CD14-positive monocyte (primary cell): ENCODE data around the gene SRC. TPM values are rescaled to one million over a fixed set of nuclear protein-coding genes. Genes with fewer than 3 reads are reported as not detected.

Experiments
- DNase-seq, 3 donors: peaks; one replicate each; pipeline ENCODE4 v3.0.0-alpha.2; 2011 to 2022
- H2AFZ ChIP-seq: 2 replicates; pipeline ENCODE4 v1.6.0; 2012; ENCODE audit warnings: mild to moderate bottlenecking, low read depth, low read length, inconsistent platforms; ENCODE audit not compliant: insufficient read depth, poor library complexity, severe bottlenecking
- H3K27ac ChIP-seq, 2 donors: 1 replicate in 1 of 2; 2 replicates in 1 of 2; pipeline ENCODE4 v1.5.1; 2012 to 2013; ENCODE audit warnings: low read length in 2 of 2, control low read depth in 1 of 2, inconsistent platforms in 1 of 2, low read depth in 1 of 2, mild to moderate bottlenecking in 1 of 2
- H3K27me3 ChIP-seq, 2 donors: one replicate each; pipeline versions ENCODE4 v1.6.0 to v1.6.1; 2011 to 2013; ENCODE audit warnings: low read length in 2 of 2; ENCODE audit not compliant: control insufficient read depth in 2 of 2, insufficient read depth in 2 of 2
- H3K36me3 ChIP-seq, 2 donors: replicated peaks in 1 of 2; 1 replicate in 1 of 2; 2 replicates in 1 of 2; pipeline versions ENCODE4 v1.5.1 to v1.6.1; 2012 to 2013; ENCODE audit warnings: low read length in 2 of 2, control low read depth in 1 of 2, inconsistent platforms in 1 of 2, mild to moderate bottlenecking in 1 of 2; ENCODE audit not compliant: insufficient read depth in 2 of 2, control insufficient read depth in 1 of 2
- H3K4me1 ChIP-seq, 2 donors: 1 replicate in 1 of 2; 2 replicates in 1 of 2; pipeline versions ENCODE4 v1.5.1 to v1.6.1; 2012 to 2013; ENCODE audit warnings: low read length in 2 of 2, control low read depth in 1 of 2, inconsistent platforms in 1 of 2, mild to moderate bottlenecking in 1 of 2, moderate library complexity in 1 of 2; ENCODE audit not compliant: insufficient read depth in 2 of 2, control insufficient read depth in 1 of 2
- H3K4me2 ChIP-seq: replicated peaks from 2 replicates; pipeline ENCODE3; 2012; ENCODE audit warnings: low read length, moderate library complexity, mild to moderate bottlenecking; ENCODE audit not compliant: poor library complexity, severe bottlenecking; ENCODE audit errors: extremely low read depth
- H3K4me3 ChIP-seq, 3 experiments: fragments of 200-600 bp in 1 of 3; sonication (generic) in 1 of 3; replicated peaks in 1 of 3; 1 replicate in 2 of 3; 2 replicates in 1 of 3; pipeline ENCODE4 v1.5.1; 2011 to 2013; ENCODE audit warnings: low read length in 3 of 3, mild to moderate bottlenecking in 3 of 3, control low read depth in 2 of 3, low read depth in 2 of 3, inconsistent platforms in 1 of 3, moderate library complexity in 1 of 3
- H3K79me2 ChIP-seq: 2 replicates; pipeline ENCODE4 v1.6.0; 2012; ENCODE audit warnings: mild to moderate bottlenecking, control low read depth, inconsistent platforms, low read length, moderate library complexity; ENCODE audit not compliant: insufficient read depth
- H3K9ac ChIP-seq: 2 replicates; pipeline ENCODE4 v1.6.0; 2017; ENCODE audit warnings: low read length, mild to moderate bottlenecking; ENCODE audit not compliant: insufficient read depth, poor library complexity, severe bottlenecking
- H3K9me3 ChIP-seq, 2 donors: replicated peaks in 1 of 2; 1 replicate in 1 of 2; 2 replicates in 1 of 2; pipeline versions ENCODE4 v1.5.1 to v1.6.1; 2012 to 2013; ENCODE audit warnings: low read length in 2 of 2, control low read depth in 1 of 2; ENCODE audit not compliant: control insufficient read depth in 1 of 2, insufficient read depth in 1 of 2
- H4K20me1 ChIP-seq: 2 replicates; pipeline ENCODE4 v1.6.0; 2012; ENCODE audit warnings: mild to moderate bottlenecking, low read length, control low read depth, moderate library complexity; ENCODE audit not compliant: insufficient read depth
- H3K27ac Mint-ChIP-seq, 7 donors: one replicate each; pipeline ENCODE4 v1.8.0; 2020; ENCODE audit warnings: mild to moderate bottlenecking in 7 of 7, mixed read lengths in 7 of 7, moderate library complexity in 6 of 7, inconsistent platforms in 2 of 7
- H3K27me3 Mint-ChIP-seq, 3 donors: one replicate each; pipeline ENCODE4 v1.8.0; 2021 to 2022; ENCODE audit warnings: low read depth in 3 of 3, mild to moderate bottlenecking in 3 of 3, mixed read lengths in 3 of 3, moderate library complexity in 3 of 3, inconsistent platforms in 1 of 3
- H3K36me3 Mint-ChIP-seq, 2 donors: one replicate each; pipeline ENCODE4 v1.8.0; 2020; ENCODE audit warnings: mixed read lengths in 2 of 2, inconsistent platforms in 1 of 2, mild to moderate bottlenecking in 1 of 2
- H3K4me1 Mint-ChIP-seq: one replicate; pipeline ENCODE4 v1.8.0; 2020; ENCODE audit warnings: mild to moderate bottlenecking, mixed read lengths
- H3K4me3 Mint-ChIP-seq, 2 donors: one replicate each; pipeline ENCODE4 v1.8.0; 2020; ENCODE audit warnings: mild to moderate bottlenecking in 2 of 2, mixed read lengths in 2 of 2, moderate library complexity in 1 of 2
- H3K9me3 Mint-ChIP-seq, 7 donors: one replicate each; pipeline ENCODE4 v1.8.0; 2020 to 2022; ENCODE audit warnings: mixed read lengths in 7 of 7, mild to moderate bottlenecking in 6 of 7, moderate library complexity in 6 of 7, inconsistent platforms in 2 of 7
- WGBS: methylation state at CpG from one replicate; pipeline ENCODE4 v1.1.5; 2013; ENCODE audit warnings: missing lambda C conversion rate; ENCODE audit not compliant: insufficient coverage; 5-methylcytosine and 5-hydroxymethylcytosine counted together
- intact Hi-C, 2 donors: fragments of 100-400 bp; cut with micrococcal nuclease; formaldehyde crosslinking; loops; one replicate each; pipeline versions ENCODE4 v1.15.0 to v1.15.1; 2023
- polyA plus RNA-seq, 3 donors: library from polyadenylated mRNA; depleted of rRNA in 1 of 3; unstranded in 2 of 3; stranded (reverse) in 1 of 3; fragments of 300-500 nt in 2 of 3; fragments of >200 nt in 1 of 3; fragmentation: Illumina TruSeq in 2 of 3; gene quantifications; 1 replicate in 2 of 3; 2 replicates in 1 of 3; pipeline ENCODE4 v1.2.3, GENCODE V29; 2012 to 2021
- TF ChIP-seq, protein P1 (sequence below): fragments of 200-600 bp; IDR thresholded peaks from one replicate; pipeline ENCODE4 v1.8.0; 2022; ENCODE audit warnings: antibody characterized with exemption, mild to moderate bottlenecking

SRC gene
- polyA plus RNA-seq, 3 donors, result 4.9 to 55.1 (median 6.8) TPM

DNA sequence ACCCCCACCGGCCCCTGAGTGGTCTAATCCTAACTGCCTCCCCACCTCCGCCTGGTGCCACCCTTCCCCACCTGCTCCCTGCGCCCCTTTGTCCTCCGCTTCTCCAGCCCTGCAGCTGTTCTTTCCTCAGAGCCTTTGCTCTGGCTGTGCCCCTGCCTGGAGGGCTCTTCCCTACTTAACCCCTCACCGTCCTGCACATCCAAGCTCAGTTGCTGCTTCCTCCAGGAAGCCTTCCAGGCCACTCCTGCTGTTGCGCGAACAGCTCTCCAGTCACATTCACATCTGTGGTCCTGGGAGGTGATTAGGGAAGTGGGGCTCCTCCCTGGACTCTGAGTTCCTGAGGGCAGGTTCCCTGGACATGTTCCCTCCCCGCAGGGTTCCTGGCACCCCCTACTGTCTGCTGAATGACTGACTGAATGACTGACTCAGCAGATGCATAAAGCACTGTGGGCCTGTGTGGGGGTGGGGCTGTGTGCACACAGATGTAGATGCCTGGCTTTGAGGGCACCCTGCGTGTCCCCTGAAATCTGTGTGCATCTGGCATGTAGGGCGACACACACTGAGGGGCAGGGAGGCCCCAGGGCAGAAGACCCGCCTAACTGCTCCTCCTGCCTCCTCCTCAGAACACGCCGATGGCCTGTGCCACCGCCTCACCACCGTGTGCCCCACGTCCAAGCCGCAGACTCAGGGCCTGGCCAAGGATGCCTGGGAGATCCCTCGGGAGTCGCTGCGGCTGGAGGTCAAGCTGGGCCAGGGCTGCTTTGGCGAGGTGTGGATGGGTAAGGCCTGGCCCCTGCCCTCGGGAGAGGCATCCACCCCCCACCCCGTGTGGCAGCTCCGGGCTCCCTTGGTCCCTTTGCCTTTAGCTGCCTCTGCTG, 51.4 kb downstream of the SRC start:
- Mint-ChIP-seq H3K36me3 (peaks cover 30 to 44% of the 10 kb centered on the region in 2 donors), H3K4me3 (no peak overlapping the region), H3K9me3 (peaks cover 0 to 1% (median 0%) of the 10 kb centered on the region in 7 donors), H3K27ac (peak overlapping the region in 3 of 7 donors; percentile 3 to 84 (median 18)), H3K27me3 (peaks cover 0 to 4% (median 2%) of the 10 kb centered on the region in 3 donors), H3K4me1 (peaks cover 14% of the 10 kb centered on the region)
- intact Hi-C loops, result no loop called here
- no peaks in the 10 kb centered on the region for H3K9me3 ChIP-seq
- H3K36me3 ChIP-seq, result peaks cover 34 to 61% of the 10 kb centered on the region in 2 donors
- H3K4me1 ChIP-seq, result peaks cover 10 to 20% of the 10 kb centered on the region in 2 donors
- H3K4me3 ChIP-seq, result no peak overlapping the region
- 92% methylated on average over 19 of the region's 24 CpGs for WGBS
- H3K27me3 ChIP-seq, result no peaks in the 10 kb centered on the region
- no peak overlapping the region for H2AFZ ChIP-seq
- H3K79me2 ChIP-seq, result no peaks in the 10 kb centered on the region
- DNase-seq, result no peak
- H3K27ac ChIP-seq, result no peak overlapping the region
- peaks cover 56% of the 10 kb centered on the region for H4K20me1 ChIP-seq
- no peak overlapping the region for H3K4me2 ChIP-seq
- TF ChIP-seq, protein P1, sequence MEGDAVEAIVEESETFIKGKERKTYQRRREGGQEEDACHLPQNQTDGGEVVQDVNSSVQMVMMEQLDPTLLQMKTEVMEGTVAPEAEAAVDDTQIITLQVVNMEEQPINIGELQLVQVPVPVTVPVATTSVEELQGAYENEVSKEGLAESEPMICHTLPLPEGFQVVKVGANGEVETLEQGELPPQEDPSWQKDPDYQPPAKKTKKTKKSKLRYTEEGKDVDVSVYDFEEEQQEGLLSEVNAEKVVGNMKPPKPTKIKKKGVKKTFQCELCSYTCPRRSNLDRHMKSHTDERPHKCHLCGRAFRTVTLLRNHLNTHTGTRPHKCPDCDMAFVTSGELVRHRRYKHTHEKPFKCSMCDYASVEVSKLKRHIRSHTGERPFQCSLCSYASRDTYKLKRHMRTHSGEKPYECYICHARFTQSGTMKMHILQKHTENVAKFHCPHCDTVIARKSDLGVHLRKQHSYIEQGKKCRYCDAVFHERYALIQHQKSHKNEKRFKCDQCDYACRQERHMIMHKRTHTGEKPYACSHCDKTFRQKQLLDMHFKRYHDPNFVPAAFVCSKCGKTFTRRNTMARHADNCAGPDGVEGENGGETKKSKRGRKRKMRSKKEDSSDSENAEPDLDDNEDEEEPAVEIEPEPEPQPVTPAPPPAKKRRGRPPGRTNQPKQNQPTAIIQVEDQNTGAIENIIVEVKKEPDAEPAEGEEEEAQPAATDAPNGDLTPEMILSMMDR, result no peak
- H3K9ac ChIP-seq, result no peak overlapping the region

DNA sequence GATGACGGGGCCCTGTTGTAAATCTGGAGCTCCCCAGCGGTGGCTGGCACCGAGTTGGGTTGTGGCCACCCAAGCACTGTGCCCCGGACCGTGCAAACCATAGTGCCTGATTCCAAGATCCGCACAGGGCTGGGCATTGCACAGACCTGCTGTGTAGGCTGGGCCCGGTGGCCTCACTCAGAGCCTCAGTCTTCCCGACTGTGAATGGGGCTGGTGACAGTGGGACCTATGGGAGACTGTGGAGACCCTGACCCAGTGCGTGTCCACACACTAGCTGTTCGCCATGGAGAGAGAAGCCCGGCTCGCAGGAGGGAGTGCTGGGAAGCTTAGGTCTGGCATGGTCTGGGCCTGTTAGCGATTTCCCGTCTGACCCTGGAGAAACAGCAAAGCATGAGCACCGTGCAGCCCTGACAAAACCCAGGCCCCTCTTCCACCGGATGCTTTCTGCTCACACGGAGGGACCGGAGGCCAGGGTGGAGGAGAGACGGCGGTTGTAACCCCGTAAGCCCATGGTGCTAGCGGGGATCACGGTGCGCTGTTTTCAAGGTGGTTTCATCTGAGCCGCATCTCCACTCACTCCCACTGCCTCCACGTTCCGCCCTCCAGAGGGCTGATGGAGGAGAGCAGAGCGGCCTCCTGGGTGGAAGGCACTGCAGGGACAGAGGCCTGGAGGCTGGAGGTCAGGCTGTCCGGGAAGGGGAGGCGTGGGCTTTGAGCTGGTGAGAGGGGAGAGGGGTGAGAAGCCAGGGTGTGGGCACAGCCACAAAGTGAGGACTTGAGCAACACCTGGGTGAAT, 52.2 kb downstream of the SRC start:
- no peak for DNase-seq
- Histone ChIP-seq H3K27me3 (no peaks in the 10 kb centered on the region), H3K9me3 (no peaks in the 10 kb centered on the region), H3K4me1 (peaks cover 10 to 20% of the 10 kb centered on the region in 2 donors), H2AFZ (no peak overlapping the region), H3K27ac (no peak overlapping the region), H3K9ac (no peak overlapping the region), H3K79me2 (no peaks in the 10 kb centered on the region), H4K20me1 (peaks cover 48% of the 10 kb centered on the region), H3K4me2 (no peak overlapping the region), H3K4me3 (no peak overlapping the region), H3K36me3 (peaks cover 35 to 69% of the 10 kb centered on the region in 2 donors)
- Mint-ChIP-seq H3K27ac (no peak overlapping the region), H3K27me3 (peaks cover 0 to 4% (median 2%) of the 10 kb centered on the region in 3 donors), H3K4me3 (no peak overlapping the region), H3K4me1 (peaks cover 14% of the 10 kb centered on the region), H3K9me3 (peaks cover 0 to 1% (median 0%) of the 10 kb centered on the region in 7 donors), H3K36me3 (peaks cover 39 to 50% of the 10 kb centered on the region in 2 donors)
- TF ChIP-seq, protein P1, result no peak
- WGBS, result 95% methylated on average over 18 of the region's 30 CpGs
- intact Hi-C loops, result no loop called here
